DMS114 treated with DMSO at 0.1 percent for 48 hours (cell line): ENCODE measurements around the gene PUS3.
"Not testable (repeated sequence)": the region's sequence is repeated elsewhere in the genome, so short reads cannot be mapped to it uniquely, and the experiment has no call there.

Source experiments
- DNase-seq: peaks from one replicate; lab custom pipeline; 2025; ENCODE audit not compliant: unreplicated experiment; lab: John Stamatoyannopoulos, UW

PUS3 gene

GRCh38 chr11:125873881-125874555 lies 29.0 kb downstream of the PUS3 start:
- no peak for DNase-seq

DNA sequence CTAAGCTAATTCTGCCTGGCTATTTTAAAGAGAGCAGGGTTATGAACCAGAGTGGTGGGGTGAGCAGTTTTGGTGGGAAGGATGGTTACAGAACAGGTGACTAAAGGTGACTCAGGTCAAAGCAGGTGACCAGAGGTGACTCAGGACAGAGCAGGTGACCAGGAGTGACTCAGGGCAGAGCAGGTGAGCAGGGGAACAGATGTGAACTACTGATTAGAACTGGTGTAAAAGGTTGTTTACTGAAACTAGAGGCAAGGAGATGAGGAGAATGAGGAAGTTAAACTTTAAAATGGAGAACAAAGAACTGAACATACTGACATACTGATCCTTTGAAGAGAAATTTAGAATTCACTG lies 30.9 kb downstream of the PUS3 start:
- DNase-seq: no peak

- no peak for DNase-seq
Observed at GRCh38 chr11:125871391-125872137, 31.4 kb downstream of the PUS3 start.

DNA sequence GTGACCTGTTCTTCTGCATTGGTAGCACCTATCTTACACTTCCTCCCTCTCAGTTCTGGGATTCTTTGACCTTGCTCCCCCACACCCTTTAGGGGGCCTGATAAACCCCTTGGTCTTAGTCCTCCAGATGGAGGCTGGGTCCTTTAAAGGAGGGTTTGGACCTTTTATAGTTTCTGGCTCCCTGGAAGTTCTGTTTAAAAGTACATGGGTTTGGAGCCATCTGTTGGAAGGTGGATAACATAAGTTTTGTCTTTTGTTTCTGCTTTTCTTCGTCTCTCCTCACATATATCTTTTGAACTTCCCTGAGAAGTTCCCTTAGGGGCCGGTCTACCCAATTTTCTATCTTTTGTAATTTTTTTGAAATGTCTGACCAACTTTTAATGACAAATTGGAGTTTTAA lies 33.5 kb downstream of the PUS3 start:
- no peak for DNase-seq

GRCh38 chr11:125865354-125865753 lies 37.7 kb downstream of the PUS3 start:
- DNase-seq: not testable (repeated sequence)

DNA sequence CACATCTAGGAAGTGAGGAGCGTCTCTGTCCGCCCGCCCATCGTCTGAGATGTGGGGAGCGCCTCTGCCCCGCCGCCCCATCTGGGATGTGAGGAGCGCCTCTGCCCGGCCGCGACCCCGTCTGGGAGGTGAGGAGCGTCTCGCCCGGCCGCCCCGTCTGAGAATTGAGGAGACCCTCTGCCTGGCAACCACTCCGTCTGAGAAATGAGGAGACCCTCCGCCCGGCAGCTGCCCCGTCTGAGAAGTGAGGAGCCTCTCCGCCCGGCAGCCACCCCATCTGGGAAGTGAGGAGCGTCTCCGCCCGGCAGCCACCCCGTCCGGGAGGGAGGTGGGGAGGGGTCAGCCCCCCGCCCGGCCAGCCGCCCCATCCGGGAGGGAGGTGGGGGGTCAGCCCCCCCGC lies 40.2 kb downstream of the PUS3 start:
- not testable (repeated sequence) for DNase-seq

DNA sequence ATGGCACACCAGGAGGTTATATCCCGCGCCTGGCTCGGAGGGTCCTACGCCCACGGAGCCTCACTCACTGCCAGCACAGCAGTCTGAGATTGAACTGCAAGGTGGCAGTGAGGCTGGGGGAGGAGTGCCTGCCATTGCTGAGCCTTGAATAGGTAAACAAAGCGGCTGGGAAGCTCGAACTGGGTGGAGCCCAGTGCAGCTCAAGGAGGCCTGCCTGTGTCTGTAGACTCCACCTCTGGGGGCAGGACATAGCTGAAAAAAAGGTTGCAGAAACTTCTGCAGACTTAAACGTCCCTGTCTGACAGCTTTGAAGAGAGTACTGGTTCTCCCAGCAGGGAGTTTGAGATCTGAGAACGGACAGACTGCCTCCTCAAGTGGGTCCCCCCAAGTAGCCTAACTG lies 45.3 kb downstream of the PUS3 start:
- DNase-seq: not testable (repeated sequence)

DNA sequence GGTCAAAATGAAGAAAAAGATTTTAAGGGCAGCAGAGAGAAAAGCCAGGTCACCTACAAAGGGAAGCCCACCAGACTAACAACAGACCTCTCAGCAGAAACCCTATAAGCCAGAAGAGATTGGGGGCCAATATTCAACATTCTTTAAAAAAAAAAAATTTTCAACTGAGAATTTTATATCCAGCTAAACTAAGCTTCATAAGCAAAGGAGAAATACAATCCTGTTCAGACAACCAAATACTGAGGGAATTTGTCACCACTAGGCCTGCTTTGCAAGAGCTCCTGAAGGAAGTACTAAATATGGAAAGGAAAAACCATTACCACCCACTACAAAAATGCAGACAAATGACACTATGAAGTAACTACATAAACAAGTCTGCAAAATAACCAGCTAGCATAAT lies 56.8 kb downstream of the PUS3 start:
- no peak for DNase-seq
